ENCODE measurements around the gene SIRPB1.
"Not testable (repeated sequence)": the region's sequence is repeated elsewhere in the genome, so short reads cannot be mapped to it uniquely, and the experiment has no call there.

Gene SIRPB1
- total RNA-seq: 5.1 to 51.4 (median 16.4) reads per million in 17 experiments

- DNase-seq: peak; percentile 73 to 88 (median 86)
Measured at GRCh38 chr20:1619861-1620444, at the start of gene SIRPB1. Gene SIRPB1, minus strand, starts transcription at chr20:1620009. Its CDS starts 65 bp downstream, at chr20:1619944.

GRCh38 chr20:1669304-1669703 lies 49.5 kb upstream of the SIRPB1 start:
- no peak for DNase-seq

GRCh38 chr20:1667502-1668085 lies 47.8 kb upstream of the SIRPB1 start:
- DNase-seq: no peak

- DNase-seq: no peak
Measured at GRCh38 chr20:1666802-1667201, 47.0 kb upstream of the SIRPB1 start.

- DNase-seq: no peak
Measured at GRCh38 chr20:1665345-1665744, 45.5 kb upstream of the SIRPB1 start.

- DNase-seq: peak in 2 of 4 experiments; percentile 10 to 39
Measured at GRCh38 chr20:1664911-1665310, 45.1 kb upstream of the SIRPB1 start.

- peak; percentile 8 to 57 (median 42) for DNase-seq
Measured at GRCh38 chr20:1663917-1664316, 44.1 kb upstream of the SIRPB1 start.

- DNase-seq: peak; percentile 34 to 56 (median 52)
Measured at GRCh38 chr20:1661542-1662299, 41.9 kb upstream of the SIRPB1 start.

GRCh38 chr20:1660246-1660645 lies 40.4 kb upstream of the SIRPB1 start:
- no peak for DNase-seq

- DNase-seq: peak in 2 of 4 experiments; percentile 9 to 19
Measured at GRCh38 chr20:1657556-1658334, 37.9 kb upstream of the SIRPB1 start, which contains the start of gene SIRPG. Gene SIRPG, minus strand, starts transcription at chr20:1657779. Its CDS starts 65 bp downstream, at chr20:1657714.

GRCh38 chr20:1656844-1657243 lies 37.0 kb upstream of the SIRPB1 start:
- DNase-seq: no peak

- DNase-seq: peak in 1 of 4 experiments; percentile 12
Measured at GRCh38 chr20:1654996-1655395, 35.2 kb upstream of the SIRPB1 start.

GRCh38 chr20:1652960-1653359 lies 33.2 kb upstream of the SIRPB1 start:
- DNase-seq: no peak

GRCh38 chr20:1652104-1652503 lies 32.3 kb upstream of the SIRPB1 start:
- DNase-seq: no peak

- DNase-seq: peak in 1 of 4 experiments; percentile 20
Measured at GRCh38 chr20:1651268-1652058, 31.7 kb upstream of the SIRPB1 start.

- no peak for DNase-seq
Measured at GRCh38 chr20:1648101-1648500, 28.3 kb upstream of the SIRPB1 start.

- DNase-seq: no peak
Measured at GRCh38 chr20:1646975-1647431, 27.2 kb upstream of the SIRPB1 start.

GRCh38 chr20:1644101-1644962 lies 24.5 kb upstream of the SIRPB1 start:
- no peak for DNase-seq

GRCh38 chr20:1638643-1639042 lies 18.8 kb upstream of the SIRPB1 start:
- DNase-seq: not testable (repeated sequence)

- DNase-seq: no peak
Measured at GRCh38 chr20:1637755-1638154, 17.9 kb upstream of the SIRPB1 start.

GRCh38 chr20:1637226-1637625 lies 17.4 kb upstream of the SIRPB1 start:
- no peak for DNase-seq
